ENCODE measurements around the gene MINDY4B.
"Not testable (repeated sequence)": the region's sequence is repeated elsewhere in the genome, so short reads cannot be mapped to it uniquely, and the experiment has no call there.

Gene MINDY4B

GRCh38 chr3:150897592-150897991 is 7.6 kb downstream of the MINDY4B start:
- DNase-seq, result no peak

GRCh38 chr3:150890831-150891230 is 14.4 kb downstream of the MINDY4B start:
- DNase-seq, result no peak

- DNase-seq, result no peak
Observed at GRCh38 chr3:150890295-150890694, 14.9 kb downstream of the MINDY4B start.

GRCh38 chr3:150889106-150889505 is 16.1 kb downstream of the MINDY4B start:
- no peak for DNase-seq

GRCh38 chr3:150887031-150887430 is 18.2 kb downstream of the MINDY4B start:
- DNase-seq, result no peak

GRCh38 chr3:150885535-150885934 is 19.7 kb downstream of the MINDY4B start:
- DNase-seq, result no peak

- DNase-seq, result no peak
Observed at GRCh38 chr3:150878996-150879575, 26.2 kb downstream of the MINDY4B start.

- DNase-seq, result no peak
Observed at GRCh38 chr3:150878290-150878689, 26.9 kb downstream of the MINDY4B start.

- DNase-seq, result no peak
Observed at GRCh38 chr3:150877303-150877702, 27.9 kb downstream of the MINDY4B start.

- DNase-seq, result no peak
Observed at GRCh38 chr3:150876611-150877265, 28.5 kb downstream of the MINDY4B start.

GRCh38 chr3:150875548-150875947 is 29.7 kb downstream of the MINDY4B start:
- no peak for DNase-seq

GRCh38 chr3:150874666-150875219 is 30.5 kb downstream of the MINDY4B start:
- DNase-seq, result no peak

- DNase-seq, result no peak
Observed at GRCh38 chr3:150871192-150871591, 34.0 kb downstream of the MINDY4B start.

- no peak for DNase-seq
Observed at GRCh38 chr3:150870406-150870805, 34.8 kb downstream of the MINDY4B start.

GRCh38 chr3:150868282-150868681 is 37.0 kb downstream of the MINDY4B start:
- DNase-seq, result no peak

- no peak for DNase-seq
Observed at GRCh38 chr3:150867434-150867833, 37.8 kb downstream of the MINDY4B start.

- DNase-seq, result not testable (repeated sequence)
Observed at GRCh38 chr3:150863921-150864320, 41.3 kb downstream of the MINDY4B start.

- DNase-seq, result no peak
Observed at GRCh38 chr3:150861851-150862250, 43.4 kb downstream of the MINDY4B start.

- not testable (repeated sequence) for DNase-seq
Observed at GRCh38 chr3:150857936-150858335, 47.3 kb downstream of the MINDY4B start.

GRCh38 chr3:150850191-150850590 is 55.0 kb downstream of the MINDY4B start:
- no peak for DNase-seq

GRCh38 chr3:150848864-150849263 is 56.4 kb downstream of the MINDY4B start:
- DNase-seq, result no peak

GRCh38 chr3:150847433-150847832 is 57.8 kb downstream of the MINDY4B start:
- no peak for DNase-seq

- DNase-seq, result no peak
Observed at GRCh38 chr3:150844484-150844883, 60.8 kb downstream of the MINDY4B start.

GRCh38 chr3:150843241-150843640 is 62.0 kb downstream of the MINDY4B start:
- no peak for DNase-seq
